Astrocyte (in vitro differentiated cells and primary cell): ENCODE results near the gene ZNF280C.
"Not testable (repeated sequence)": the region's sequence is repeated elsewhere in the genome, so short reads cannot be mapped to it uniquely, and the experiment has no call there.

ENCODE experiments used
- CTCF ChIP-seq: IDR thresholded peaks from 2 replicates; pipeline ENCODE4 v1.5.1; 2011; ENCODE audit warnings: low read depth, mild to moderate bottlenecking, inconsistent platforms, low read length, moderate library complexity; ENCODE audit not compliant: insufficient read depth
- EZH2 ChIP-seq: IDR thresholded peaks from 2 replicates; pipeline ENCODE4 v1.6.1; 2012; ENCODE audit warnings: mild to moderate bottlenecking, low read length, inconsistent platforms; ENCODE audit not compliant: insufficient read depth

- not testable (repeated sequence) for TF ChIP-seq EZH2, CTCF
Measured at GRCh38 chrX:130269391-130269790, 692 bp upstream of the ZNF280C start.
